Lower leg skin (tissue), 3 donors: ENCODE results near the gene ERI3.

Source experiments
- CTCF ChIP-seq, 3 donors: fragments of 450-650 bp; IDR thresholded peaks; one replicate each; pipeline ENCODE4 v1.5.1; 2016; ENCODE audit warnings: antibody characterized with exemption in 3 of 3, mild to moderate bottlenecking in 3 of 3, moderate library complexity in 2 of 3
- POLR2A ChIP-seq, 2 donors: fragments of 450-650 bp; IDR thresholded peaks; one replicate each; pipeline ENCODE4 v1.6.1; 2016 to 2017; ENCODE audit warnings: antibody characterized with exemption in 2 of 2, mild to moderate bottlenecking in 1 of 2, moderate library complexity in 1 of 2

- TF ChIP-seq POLR2A (IDR thresholded peaks at IDR 0.05) (no peak), CTCF (IDR thresholded peaks at IDR 0.05) (no peak)
Measured at GRCh38 chr1:44323947-44324346, 31.1 kb downstream of the ERI3 start.
